Osteocyte (in vitro differentiated cells): Measurements from ENCODE around the gene FBXW12. TPM values are rescaled to one million over a fixed set of nuclear protein-coding genes. Genes with fewer than 3 reads are reported as not detected.
A peak's percentile ranks its signal among the peaks of the same experiment; 100 is the strongest.

Experiments
- DNase-seq: peaks from one replicate; pipeline ENCODE4 v3.0.0; 2021; ENCODE audit warnings: mixed read lengths; ENCODE audit not compliant: unreplicated experiment; ENCODE audit errors: extremely low spot score
- H3K27ac Mint-ChIP-seq: one replicate; pipeline ENCODE4 v1.8.0; 2021; ENCODE audit warnings: mild to moderate bottlenecking, mixed read lengths; ENCODE audit not compliant: unreplicated experiment
- H3K27me3 Mint-ChIP-seq: one replicate; pipeline ENCODE4 v1.8.0; 2021; ENCODE audit warnings: mixed read lengths; ENCODE audit not compliant: unreplicated experiment
- H3K36me3 Mint-ChIP-seq: one replicate; pipeline ENCODE4 v1.8.0; 2021; ENCODE audit warnings: mixed read lengths; ENCODE audit not compliant: unreplicated experiment
- H3K4me1 Mint-ChIP-seq: one replicate; pipeline ENCODE4 v1.8.0; 2021; ENCODE audit warnings: mixed read lengths; ENCODE audit not compliant: unreplicated experiment
- H3K4me3 Mint-ChIP-seq: one replicate; pipeline ENCODE4 v1.8.0; 2021; ENCODE audit warnings: mild to moderate bottlenecking, moderate library complexity, mixed read lengths; ENCODE audit not compliant: unreplicated experiment
- H3K9me3 Mint-ChIP-seq: one replicate; pipeline ENCODE4 v1.8.0; 2021; ENCODE audit warnings: mixed read lengths; ENCODE audit not compliant: unreplicated experiment
- CTCF ChIP-seq: fragments of 200-600 bp; sonication (generic); IDR thresholded peaks from 2 replicates; pipeline ENCODE4 v1.5.0; 2021; ENCODE audit warnings: antibody characterized with exemption, mild to moderate bottlenecking, moderate library complexity
- total RNA-seq: library from RNA; stranded (reverse); gene quantifications from 2 replicates; pipeline ENCODE4 v1.2.1, GENCODE V29; 2021

Gene FBXW12
- total RNA-seq, 1 donor from 2014 or later = not detected

- H3K27ac Mint-ChIP-seq = peak overlapping the region; percentile 88
- H3K36me3 Mint-ChIP-seq = peaks cover 19% of the 10 kb centered on the region
- H3K9me3 Mint-ChIP-seq = no peaks in the 10 kb centered on the region
- no peak for TF ChIP-seq CTCF
- peaks cover 25% of the 10 kb centered on the region for H3K4me1 Mint-ChIP-seq
- peak; percentile 70 for DNase-seq
- H3K4me3 Mint-ChIP-seq = no peak overlapping the region
- H3K27me3 Mint-ChIP-seq = no peaks in the 10 kb centered on the region
These were observed 30.9 kb downstream of the FBXW12 start for GRCh38 chr3:48402907-48403306.

- peak; percentile 83 for DNase-seq
- H3K36me3 Mint-ChIP-seq = peaks cover 24% of the 10 kb centered on the region
- no peak for TF ChIP-seq CTCF
- peaks cover 25% of the 10 kb centered on the region for H3K4me1 Mint-ChIP-seq
- H3K27ac Mint-ChIP-seq = no peak overlapping the region
- no peak overlapping the region for H3K4me3 Mint-ChIP-seq
- no peaks in the 10 kb centered on the region for H3K9me3 Mint-ChIP-seq
- H3K27me3 Mint-ChIP-seq = no peaks in the 10 kb centered on the region
These were observed 31.8 kb downstream of the FBXW12 start for GRCh38 chr3:48403533-48404439.

GRCh38 chr3:48404440-48405342 lies 32.7 kb downstream of the FBXW12 start:
- Mint-ChIP-seq H3K27me3 (no peaks in the 10 kb centered on the region), H3K4me3 (no peak overlapping the region), H3K9me3 (no peaks in the 10 kb centered on the region), H3K4me1 (peaks cover 25% of the 10 kb centered on the region), H3K36me3 (peaks cover 30% of the 10 kb centered on the region), H3K27ac (no peak overlapping the region)
- DNase-seq = peak; percentile 78
- no peak for TF ChIP-seq CTCF

- Mint-ChIP-seq H3K4me1 (peaks cover 25% of the 10 kb centered on the region), H3K4me3 (no peak overlapping the region), H3K9me3 (no peaks in the 10 kb centered on the region), H3K36me3 (peaks cover 34% of the 10 kb centered on the region), H3K27me3 (no peaks in the 10 kb centered on the region), H3K27ac (no peak overlapping the region)
- TF ChIP-seq CTCF = no peak
- peak; percentile 84 for DNase-seq
These were observed 33.4 kb downstream of the FBXW12 start for GRCh38 chr3:48405343-48405881.
